Fibroblast of villous mesenchyme (primary cell): ENCODE data around the gene ACVR1B. TPM values are rescaled to one million over a fixed set of nuclear protein-coding genes. Genes with fewer than 3 reads are reported as not detected.
A peak's percentile ranks its signal among the peaks of the same experiment; 100 is the strongest.

Experiments used
- DNase-seq: peaks from one replicate; pipeline ENCODE4 v3.0.0-alpha.2; 2010; ENCODE audit warnings: low read depth
- H3K4me3 ChIP-seq: 2 replicates; pipeline ENCODE4 v1.5.1; 2011; ENCODE audit warnings: low read depth, mild to moderate bottlenecking, low read length
- total RNA-seq: library from RNA; depleted of rRNA; stranded (reverse); fragments of >200 nt; gene quantifications from 2 replicates; pipeline ENCODE4 v1.2.3, GENCODE V29; 2012
- TF ChIP-seq, protein P1 (sequence below): IDR thresholded peaks from 2 replicates; pipeline ENCODE4 v1.5.1; 2012; ENCODE audit warnings: low read depth, mild to moderate bottlenecking, low read length; ENCODE audit not compliant: insufficient read depth

Gene ACVR1B
- total RNA-seq, 1 donor = 6.5 TPM

DNA sequence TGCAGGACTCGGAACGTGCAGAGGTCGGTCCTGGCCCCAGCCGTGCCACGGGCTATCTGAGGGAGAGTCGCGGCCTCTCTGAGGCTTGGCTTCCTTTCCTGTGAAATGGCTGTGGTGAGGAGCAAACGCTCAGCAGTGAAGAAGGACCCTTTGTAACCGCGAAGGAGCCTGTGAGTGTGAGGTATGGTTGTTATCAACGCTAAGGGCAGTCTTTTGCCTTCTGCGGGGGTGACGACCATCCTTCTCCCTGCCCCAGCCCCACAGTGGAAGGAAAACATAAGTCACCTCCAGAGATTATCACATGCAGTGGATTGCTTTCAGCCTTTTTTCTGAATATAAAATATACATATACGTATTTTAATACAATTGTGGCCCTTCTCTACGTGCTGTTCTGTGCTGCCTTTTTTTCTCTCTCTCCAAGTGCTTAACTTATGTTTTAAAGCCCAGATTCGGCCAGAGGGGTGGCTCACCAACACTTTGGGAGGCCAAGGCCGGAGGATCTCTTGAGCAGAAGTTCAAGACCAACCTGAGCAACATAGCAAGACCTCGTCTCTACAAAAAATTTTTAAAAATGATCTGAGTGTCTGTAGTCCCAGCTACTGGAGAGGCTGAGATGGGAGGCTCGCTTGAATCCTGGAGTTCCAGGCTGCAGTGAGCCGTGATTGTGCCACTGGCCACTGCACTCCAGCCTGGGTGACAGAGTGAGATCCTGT is 72.6 kb downstream of the ACVR1B start:
- peak overlapping the region; percentile 63 for H3K4me3 ChIP-seq
- TF ChIP-seq, protein P1, sequence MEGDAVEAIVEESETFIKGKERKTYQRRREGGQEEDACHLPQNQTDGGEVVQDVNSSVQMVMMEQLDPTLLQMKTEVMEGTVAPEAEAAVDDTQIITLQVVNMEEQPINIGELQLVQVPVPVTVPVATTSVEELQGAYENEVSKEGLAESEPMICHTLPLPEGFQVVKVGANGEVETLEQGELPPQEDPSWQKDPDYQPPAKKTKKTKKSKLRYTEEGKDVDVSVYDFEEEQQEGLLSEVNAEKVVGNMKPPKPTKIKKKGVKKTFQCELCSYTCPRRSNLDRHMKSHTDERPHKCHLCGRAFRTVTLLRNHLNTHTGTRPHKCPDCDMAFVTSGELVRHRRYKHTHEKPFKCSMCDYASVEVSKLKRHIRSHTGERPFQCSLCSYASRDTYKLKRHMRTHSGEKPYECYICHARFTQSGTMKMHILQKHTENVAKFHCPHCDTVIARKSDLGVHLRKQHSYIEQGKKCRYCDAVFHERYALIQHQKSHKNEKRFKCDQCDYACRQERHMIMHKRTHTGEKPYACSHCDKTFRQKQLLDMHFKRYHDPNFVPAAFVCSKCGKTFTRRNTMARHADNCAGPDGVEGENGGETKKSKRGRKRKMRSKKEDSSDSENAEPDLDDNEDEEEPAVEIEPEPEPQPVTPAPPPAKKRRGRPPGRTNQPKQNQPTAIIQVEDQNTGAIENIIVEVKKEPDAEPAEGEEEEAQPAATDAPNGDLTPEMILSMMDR = no peak
- no peak for DNase-seq

DNA sequence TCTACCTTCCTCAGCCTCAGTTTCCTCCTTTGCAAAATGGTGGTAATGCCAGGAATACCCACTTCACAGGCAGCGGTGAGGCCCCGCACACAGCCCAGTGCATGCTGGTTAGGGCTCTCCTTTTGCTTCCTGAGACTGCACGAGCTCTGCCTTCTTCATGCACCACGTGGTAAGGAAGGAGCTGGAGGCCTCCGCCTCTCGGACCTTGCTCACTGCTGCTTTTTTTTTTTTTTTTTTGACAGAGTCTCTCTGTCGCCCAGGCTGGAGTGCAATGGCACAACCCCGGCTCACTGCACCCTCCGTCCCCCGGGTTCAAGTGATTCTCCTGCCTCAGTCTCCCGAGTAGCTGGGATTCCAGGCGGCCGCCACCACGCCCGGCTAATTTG is 73.3 kb downstream of the ACVR1B start:
- no peak overlapping the region for H3K4me3 ChIP-seq
- TF ChIP-seq, protein P1 = no peak
- DNase-seq = no peak

DNA sequence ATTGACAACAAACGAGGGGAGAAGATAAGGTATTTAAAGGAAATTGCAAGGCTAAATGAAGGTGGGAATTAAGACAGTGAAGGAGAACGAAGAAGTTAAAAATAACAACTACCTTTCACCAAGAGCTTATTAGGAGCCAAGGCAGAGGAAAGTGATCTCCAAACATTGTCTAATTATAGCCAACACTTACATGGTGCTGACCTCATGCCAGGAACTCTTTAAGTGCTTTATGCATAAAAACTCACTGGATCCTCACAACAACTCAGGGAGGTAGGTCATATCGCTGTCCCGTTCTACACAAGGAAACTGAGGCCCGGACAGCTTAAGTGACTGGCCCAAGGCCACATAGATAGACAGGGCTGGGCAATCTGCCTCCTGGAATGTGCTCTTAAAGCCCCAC is 74.8 kb downstream of the ACVR1B start:
- DNase-seq = no peak
- H3K4me3 ChIP-seq = no peak overlapping the region
- TF ChIP-seq, protein P1 = no peak

DNA sequence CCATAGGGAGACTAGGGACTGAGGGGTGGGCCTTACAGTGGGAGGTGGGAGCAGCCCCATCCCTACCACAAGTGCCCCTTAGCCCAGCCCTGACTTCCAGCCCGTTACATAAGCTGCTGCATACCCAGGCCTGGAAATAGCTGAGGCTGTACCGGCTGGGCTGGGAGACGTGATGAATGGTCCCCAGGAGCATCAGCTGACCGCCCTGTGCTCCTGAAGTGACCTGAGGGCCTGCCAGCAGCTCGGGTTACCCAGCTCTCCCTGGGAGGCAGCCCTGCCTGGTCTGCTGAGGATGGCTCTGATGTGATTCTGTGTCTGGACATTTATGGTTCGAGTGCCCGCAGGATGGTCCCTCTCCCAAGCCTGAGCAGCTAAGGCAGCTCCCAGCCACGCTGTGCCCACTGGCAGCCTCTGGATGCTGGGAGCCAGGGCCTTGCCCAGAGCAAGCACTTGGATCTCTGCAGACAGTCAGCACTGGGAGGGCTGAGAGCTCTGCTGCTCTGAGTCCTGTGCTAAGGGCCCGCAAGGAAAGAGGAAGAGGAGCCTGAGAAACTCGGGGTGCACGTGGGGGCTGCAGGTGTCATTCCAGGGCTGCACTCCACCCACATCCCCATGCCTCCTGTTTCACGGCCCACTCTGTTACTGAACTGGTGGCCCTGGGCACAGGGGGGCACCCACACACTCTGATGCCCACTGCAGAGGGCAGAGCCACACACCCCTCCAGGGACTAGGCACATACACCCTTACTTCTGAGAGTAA is 75.8 kb downstream of the ACVR1B start:
- no peak for DNase-seq
- TF ChIP-seq, protein P1 = no peak
- H3K4me3 ChIP-seq = no peak overlapping the region

DNA sequence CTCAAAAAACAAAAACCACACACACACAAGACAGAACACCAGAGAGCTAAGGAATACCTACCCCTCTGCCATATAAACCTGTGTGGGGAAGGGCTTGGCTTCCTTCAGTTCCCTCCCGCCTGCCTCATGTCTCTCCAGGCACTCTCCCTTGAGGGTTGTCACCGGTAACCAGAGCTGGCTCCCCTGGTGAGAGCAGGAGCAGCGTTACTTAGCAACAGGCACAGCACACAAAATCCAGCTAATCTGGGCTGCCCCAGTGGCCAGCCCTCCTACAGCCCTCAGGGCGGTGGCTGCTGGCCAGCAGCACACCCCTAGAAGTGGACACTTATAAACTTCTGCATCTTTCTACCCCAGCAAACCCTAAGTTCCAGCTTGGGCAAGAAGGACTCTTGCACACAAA is 78.2 kb downstream of the ACVR1B start:
- H3K4me3 ChIP-seq = no peak overlapping the region
- peak; percentile 46 for DNase-seq
- TF ChIP-seq, protein P1 = no peak

DNA sequence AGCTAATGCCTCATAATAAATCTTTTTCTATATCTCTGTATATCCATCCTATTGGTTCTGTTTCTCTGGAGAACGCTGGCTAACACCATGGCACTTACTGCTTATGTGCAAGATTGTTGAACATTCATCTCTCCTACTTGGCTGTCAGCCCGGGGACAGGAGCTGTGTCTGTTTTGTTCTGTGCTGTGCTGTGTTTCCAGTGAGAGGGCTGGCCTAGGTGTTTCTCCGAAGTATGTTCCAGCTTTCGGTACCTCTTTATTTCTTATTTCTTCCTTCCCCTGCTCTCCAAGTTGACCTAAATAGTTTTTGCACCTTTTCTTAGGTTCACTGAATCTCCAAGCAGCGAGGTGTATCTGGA is 80.9 kb downstream of the ACVR1B start:
- peak overlapping the region; percentile 52 for H3K4me3 ChIP-seq
- peak; percentile 89 for DNase-seq
- TF ChIP-seq, protein P1 = no peak
